Germinal center (tissue), 1 donor: Measurements from ENCODE around the gene ELMO3.

ENCODE experiments used
- DNase-seq: peaks from one replicate; pipeline ENCODE4 v3.0.0; 2012; ENCODE audit warnings: mixed read lengths, low spot score

Gene ELMO3

GRCh38 chr16:67242138-67242730, 43.3 kb downstream of the ELMO3 start:
- no peak for DNase-seq

DNA sequence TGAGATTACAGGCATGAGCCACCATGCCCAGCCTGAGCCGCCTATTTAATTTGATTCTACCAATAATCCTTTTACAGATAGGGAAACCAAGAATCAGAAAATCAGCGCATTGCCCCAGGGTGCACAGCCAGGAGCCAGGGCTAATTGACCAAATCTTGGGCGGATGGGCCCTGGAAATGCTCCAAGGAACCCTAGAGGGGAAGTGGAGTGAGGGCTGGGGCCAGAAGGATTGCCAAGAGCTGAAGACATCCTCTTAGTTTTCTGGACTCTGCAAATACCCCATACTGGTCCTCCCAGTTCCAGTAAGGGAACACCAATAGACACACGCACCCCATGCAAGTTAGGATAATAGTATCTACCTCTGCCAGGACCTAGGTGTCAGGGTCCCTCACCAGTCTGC, 44.5 kb downstream of the ELMO3 start:
- DNase-seq: no peak

DNA sequence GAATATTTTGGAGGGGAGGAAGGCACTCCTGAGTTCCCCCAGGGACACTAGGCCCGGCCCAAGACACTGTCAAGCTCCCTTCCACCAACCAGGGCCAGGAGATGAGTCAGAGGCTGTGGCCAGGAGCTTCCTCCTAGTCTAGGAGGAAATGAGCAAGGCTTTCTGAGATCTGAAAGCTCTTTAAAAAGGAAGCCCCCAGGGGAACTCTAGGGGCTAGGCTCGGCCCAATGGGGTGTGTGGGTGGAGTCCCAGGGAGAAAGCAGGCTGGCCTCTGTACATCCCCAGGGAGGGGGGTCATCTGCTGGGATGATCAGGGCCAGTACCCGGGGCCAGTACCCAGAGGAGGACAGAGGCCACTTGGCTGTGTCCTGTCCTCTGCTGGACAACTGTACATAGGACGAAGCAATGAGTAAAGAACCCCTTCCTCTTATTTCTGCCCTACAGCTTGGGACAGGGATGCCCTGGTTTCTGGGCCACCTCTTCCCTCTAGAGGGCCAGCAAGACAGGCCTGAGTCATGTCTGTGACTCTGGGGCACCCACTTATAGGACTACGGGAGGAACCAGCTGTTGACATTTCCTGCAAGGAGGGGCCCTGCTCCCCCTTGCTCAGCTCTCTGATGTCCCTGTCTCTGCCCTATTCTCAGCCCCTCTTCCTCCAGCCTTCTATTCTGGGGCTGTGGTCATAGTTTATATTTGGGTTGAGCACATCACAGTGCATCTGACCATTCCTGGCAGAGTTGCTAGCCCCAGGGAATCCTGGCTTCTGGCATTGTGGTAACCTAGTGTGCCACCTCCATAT, 45.7 kb downstream of the ELMO3 start:
- peak; percentile 85 for DNase-seq

GRCh38 chr16:67245186-67245585, 46.3 kb downstream of the ELMO3 start:
- no peak for DNase-seq

GRCh38 chr16:67245674-67246080, 46.7 kb downstream of the ELMO3 start:
- DNase-seq: no peak

- DNase-seq: peak; percentile 53
Observed at GRCh38 chr16:67246081-67246755, 47.3 kb downstream of the ELMO3 start.

- DNase-seq: peak; percentile 51
Observed at GRCh38 chr16:67246756-67247191, 47.8 kb downstream of the ELMO3 start.

- peak; percentile 96 for DNase-seq
Observed at GRCh38 chr16:67247192-67248072, 48.5 kb downstream of the ELMO3 start, which contains the start of gene FHOD1. FHOD1 (minus strand) TSS chr16:67247481; CDS start chr16:67247410, 71 bp downstream.

GRCh38 chr16:67248073-67248400, 49.1 kb downstream of the ELMO3 start:
- DNase-seq: no peak

DNA sequence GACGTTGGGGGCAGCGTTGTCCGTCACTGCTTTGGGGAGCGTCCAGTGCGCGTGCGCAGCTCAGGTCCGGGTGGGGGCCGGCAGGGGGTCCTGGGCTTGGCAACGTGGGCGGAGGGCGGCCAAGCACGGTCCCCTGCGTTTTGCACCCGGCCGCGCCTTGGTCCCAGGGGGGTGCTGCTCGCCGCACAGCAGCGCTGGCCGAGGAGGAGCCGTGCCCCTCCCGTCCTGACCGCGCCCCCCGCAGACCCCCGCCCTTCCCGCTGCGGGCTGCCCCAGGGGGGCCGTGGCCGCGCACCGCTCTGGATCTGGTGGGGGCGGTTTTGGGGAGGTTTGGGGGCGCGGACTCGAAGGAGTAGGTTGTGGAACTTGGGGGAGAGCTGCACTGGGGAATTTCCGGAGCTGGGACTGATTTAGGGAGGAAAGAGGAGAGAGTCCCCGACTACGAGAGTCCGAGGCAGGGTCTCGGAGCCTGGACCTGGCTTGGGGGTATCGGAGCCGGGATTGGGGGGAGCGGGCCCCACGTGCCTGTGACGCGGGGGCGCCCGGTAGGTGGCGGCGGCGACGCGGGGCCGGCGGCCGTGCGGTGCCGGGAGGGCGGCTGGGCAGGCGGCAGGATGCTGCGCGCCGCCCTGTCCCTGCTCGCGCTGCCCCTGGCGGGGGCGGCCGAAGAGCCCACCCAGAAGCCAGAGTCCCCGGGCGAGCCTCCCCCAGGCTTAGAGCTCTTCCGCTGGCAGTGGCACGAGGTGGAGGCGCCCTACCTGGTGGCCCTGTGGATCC, 49.7 kb downstream of the ELMO3 start, which contains the start of gene SLC9A5:
Gene SLC9A5 (plus strand): TSS at position 579 of the 777 bp plus-strand sequence. CDS start 36 bp downstream, at position 615.
- peak; percentile 62 for DNase-seq

- DNase-seq: no peak
Observed at GRCh38 chr16:67249178-67250044, 50.5 kb downstream of the ELMO3 start.

DNA sequence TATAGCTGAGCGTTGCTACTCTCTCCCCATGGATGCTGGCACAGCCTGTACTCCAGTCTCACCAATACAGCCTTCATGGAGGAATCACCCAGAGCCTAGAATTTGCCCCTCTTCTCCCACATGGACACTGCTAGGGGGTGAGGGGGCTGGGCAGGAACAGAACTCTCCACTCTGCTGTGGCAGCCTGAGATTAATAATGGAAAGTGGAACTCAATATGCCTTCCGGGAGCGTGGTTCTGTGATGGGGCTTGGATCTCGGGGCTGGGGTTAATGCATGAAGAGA, 51.1 kb downstream of the ELMO3 start:
- no peak for DNase-seq

- no peak for DNase-seq
Observed at GRCh38 chr16:67252609-67253497, 53.9 kb downstream of the ELMO3 start.
